Activated CD4-positive, alpha-beta T cell treated with anti-CD3 and anti-CD28 coated beads, Interleukin-2, amount 50 U/mL, for 16 hours (primary cell): ENCODE results near the gene RAB44.
A peak's percentile ranks its signal among the peaks of the same experiment; 100 is the strongest.

Experiments
- DNase-seq: peaks from one replicate; pipeline ENCODE4 v3.0.0-alpha.2; 2020

Gene RAB44

DNA sequence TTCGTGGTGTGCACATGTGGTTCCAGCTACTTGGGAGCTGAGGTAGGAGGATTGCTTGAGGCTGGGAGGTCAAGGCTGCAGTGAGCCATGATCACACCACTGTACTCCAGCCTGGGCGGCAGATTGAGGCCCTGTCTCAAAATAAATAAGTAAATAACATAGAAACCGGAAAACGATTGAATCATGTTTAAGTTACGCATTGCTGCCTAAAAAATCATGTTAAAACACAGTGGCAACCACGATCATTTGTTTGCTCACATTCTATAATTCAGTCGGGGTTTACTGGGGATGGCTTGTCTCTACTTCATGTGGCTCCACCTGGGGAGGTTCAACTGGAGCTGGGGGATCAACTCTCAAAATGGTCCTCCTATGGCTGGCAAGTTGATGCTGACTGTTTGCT, 27.4 kb upstream of the RAB44 start:
- DNase-seq: no peak

DNA sequence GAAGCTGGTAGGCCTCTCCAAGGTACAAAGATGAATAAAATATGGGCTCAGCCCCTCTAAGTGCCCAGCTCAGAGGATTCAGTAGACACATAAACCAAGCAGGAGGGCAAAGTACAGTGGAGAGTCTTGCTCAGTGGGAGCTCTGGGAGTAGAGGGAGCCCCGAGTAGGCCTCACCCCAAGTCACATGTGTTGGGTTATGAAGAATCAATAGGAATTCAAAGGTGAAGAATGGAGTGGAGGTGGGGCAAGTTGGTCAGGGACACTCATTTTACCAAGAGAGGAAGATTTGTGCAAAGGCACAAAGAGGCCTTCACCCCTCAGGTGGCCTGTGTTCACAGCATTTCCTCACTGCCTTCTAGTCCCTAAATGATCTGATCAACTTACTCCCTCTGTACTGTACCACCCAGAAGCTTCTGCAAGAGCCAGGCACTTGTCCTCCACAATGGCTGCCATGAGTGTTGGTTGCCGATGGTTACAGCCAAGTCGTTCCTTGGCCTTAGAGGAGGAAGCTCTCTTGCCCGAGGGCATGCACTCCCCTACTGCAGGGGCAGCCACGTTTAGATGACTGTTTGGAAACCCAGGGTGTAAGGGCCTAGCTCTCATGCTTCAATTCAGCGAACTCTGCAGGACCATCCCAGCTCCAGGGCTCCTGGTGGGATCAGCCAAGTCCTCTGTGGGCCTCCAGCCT, 25.8 kb upstream of the RAB44 start:
- no peak for DNase-seq

DNA sequence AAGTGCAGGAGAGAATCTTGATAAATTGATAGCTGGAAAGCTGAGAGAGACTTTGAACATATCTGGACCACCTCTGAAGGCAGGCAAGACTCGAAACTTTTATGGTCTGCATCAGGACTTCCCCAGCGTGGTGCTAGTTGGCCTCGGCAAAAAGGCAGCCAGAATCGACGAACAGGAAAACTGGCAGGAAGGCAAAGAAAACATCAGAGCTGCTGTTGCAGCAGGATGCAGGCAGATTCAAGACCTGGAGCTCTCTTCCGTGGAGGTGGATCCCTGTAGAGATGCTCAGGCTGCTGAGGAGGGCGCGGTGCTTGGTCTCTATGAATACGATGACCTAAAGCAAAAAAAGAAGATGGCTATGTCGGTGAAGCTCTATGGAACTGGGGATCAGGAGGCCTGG, 23.7 kb upstream of the RAB44 start:
- DNase-seq: no peak

DNA sequence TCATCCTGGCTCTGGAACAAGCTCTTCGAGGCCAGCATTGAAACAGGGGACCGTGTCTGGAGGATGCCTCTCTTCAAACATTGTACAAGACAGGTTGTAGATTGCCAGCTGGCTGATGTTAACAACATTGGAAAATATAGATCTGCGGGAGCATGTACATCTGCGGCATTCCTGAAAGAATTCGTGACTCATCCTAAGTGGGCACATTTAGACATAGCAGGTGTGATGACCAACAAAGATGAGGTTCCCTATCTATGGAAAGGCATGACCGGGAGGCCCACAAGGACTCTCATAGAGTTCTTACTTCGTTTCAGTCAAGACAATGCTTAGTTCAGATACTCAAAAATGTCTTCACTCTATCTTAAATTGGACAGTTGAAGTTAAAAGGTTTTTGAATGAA, 22.7 kb upstream of the RAB44 start:
- no peak for DNase-seq

DNA sequence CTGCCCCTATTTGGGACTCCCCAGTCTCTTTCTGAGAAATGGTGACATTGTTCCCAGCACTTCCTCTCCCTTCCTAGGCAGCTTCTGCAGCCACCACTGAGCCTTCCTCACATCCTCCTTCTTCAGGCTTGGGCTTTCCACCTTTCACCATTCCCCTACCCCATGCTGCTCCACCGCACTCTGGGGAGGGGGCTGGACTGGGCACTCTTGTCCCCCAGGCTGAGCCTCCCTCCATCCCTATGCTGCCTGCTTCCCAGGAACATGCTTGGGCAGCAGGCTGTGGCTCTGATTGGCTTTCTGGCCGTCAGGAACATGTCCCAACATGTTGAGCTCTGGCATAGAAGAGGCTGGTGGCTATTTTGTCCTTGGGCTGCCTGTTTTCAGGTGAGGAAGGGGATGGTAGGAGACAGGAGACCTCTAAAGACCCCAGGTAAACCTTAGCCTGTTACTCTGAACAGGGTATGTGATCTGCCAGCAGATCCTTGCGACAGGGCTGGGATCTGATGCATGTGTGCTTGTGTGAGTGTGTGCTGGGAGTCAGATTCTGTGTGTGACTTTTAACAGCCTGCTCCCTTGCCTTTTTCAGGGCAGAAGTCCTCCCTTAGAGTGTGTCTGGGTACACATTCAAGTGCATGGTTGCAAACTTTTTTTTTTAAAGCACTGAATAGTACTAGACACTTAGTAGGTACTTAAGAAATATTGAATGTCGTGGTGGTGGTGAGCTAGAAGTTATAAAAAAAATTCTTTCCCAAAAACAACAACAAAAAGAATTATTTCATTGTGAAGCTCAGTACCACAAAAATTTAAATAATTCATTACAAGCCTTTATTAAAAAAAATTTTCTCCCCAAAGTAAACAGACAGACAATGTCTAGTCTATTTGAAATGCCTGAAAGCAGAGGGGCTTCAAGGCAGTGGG, 21.2 kb upstream of the RAB44 start:
- DNase-seq: no peak

DNA sequence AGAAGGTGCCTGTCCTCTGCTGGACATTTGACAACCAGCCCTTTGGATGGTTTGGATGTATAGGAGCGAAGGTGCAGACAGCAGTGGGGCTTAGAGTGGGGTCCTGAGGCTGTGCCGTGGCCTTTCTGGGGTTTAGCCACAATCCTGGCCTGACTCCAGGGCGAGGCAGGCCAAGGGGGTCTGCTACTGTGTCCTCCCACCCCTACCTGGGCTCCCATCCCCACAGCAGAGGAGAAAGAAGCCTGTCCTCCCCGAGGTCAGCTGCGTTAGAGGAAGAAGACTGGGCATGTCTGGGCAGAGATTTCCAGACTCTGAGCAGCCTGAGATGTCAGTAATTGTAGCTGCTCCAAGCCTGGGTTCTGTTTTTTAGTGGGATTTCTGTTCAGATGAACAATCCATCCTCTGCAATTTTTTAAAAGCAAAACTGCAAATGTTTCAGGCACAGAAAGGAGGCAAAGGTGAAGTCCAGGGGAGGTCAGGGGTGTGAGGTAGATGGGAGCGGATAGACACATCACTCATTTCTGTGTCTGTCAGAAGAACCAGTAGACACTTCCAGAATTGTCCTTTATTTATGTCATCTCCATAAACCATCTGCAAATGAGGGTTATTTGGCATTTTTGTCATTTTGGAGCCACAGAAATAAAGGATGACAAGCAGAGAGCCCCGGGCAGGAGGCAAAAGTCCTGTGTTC, 20.4 kb upstream of the RAB44 start:
- DNase-seq: no peak

DNA sequence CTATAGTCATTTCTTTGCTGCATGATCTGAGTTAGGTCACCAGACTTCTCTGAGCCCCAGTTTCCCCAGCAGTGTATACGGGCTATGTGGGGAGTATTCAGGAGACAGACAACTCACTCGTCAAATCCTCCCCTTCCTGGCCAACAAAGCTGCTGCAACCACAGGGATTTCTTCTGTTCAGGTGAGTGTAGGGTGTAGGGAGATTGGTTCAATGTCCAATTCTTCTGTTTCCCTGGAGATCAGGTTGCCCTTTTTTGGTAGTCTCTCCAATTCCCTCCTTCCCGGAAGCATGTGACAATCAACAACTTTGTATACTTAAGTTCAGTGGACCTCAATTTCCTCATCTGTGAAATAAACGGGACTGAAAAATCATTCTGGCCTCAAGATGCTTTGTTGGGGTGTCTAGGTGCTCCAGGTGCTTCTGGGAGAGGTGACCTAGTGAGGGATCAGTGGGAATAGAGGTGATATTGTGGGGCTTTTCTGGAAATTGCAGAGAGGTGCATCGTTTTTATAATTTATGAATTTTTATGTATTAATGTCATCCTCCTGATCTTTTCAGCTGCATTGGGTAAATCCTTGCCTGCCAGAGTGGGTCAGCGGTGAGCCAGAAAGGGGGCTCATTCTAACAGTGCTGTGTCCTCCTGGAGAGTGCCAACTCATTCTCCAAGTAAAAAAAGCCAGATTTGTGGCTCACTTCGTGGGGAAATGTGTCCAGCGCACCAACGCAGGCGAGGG, 19.7 kb upstream of the RAB44 start:
- no peak for DNase-seq

DNA sequence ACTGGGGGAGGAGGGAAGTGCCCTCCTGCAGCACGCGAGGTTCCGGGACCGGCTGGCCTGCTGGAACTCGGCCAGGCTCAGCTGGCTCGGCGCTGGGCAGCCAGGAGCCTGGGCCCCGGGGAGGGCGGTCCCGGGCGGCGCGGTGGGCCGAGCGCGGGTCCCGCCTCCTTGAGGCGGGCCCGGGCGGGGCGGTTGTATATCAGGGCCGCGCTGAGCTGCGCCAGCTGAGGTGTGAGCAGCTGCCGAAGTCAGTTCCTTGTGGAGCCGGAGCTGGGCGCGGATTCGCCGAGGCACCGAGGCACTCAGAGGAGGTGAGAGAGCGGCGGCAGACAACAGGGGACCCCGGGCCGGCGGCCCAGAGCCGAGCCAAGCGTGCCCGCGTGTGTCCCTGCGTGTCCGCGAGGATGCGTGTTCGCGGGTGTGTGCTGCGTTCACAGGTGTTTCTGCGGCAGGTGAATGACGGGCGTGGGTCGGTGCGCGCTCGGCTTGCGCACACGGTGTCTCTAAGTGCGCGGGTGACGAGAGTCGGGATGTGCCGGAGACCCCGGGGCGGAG, 19.1 kb upstream of the RAB44 start, which contains the start of gene CDKN1A:
TSS of gene CDKN1A (plus strand) at position 227 of the 555 bp plus-strand sequence. CDS start 5,388 bp downstream, outside the sequence.
- peak; percentile 87 for DNase-seq

DNA sequence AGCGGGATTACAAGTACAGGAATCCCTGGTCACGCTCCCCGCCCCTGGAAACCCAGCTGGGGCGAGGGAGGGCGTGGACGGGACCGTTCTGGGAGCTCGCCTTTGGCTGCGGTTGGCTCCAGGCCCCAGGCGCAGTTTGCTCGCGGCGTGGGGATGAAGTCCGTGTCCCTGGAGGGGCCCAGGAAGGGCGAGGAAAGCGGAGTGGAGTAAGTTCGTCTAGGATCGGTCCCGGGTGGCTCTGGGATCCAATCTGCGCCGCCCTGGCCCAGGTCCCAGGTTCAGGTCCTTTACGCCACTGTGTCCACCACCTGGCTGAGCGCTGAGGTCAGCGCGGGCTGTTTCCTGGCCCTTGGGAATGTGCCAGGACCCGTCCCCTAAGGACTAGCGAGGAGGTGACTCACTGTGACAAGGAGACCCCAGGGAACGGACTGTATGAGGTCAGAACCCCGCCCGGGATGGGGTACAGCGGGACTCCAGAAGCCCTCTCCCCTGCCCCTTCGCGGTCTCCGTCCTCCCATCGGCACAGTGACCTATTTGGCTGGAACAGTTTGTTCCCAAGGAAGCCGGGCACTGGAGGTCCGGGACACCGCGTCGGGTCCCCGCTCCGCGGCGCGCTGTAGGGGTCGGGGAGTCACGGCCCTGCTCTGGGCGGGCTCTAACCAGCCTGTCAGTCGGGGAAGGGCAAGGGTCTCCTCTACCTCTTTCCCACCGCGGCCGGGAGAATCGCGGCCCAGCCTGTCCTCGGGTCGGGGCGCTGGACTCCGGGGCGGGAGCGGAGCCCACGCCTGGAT, 18.4 kb upstream of the RAB44 start:
- DNase-seq: no peak

DNA sequence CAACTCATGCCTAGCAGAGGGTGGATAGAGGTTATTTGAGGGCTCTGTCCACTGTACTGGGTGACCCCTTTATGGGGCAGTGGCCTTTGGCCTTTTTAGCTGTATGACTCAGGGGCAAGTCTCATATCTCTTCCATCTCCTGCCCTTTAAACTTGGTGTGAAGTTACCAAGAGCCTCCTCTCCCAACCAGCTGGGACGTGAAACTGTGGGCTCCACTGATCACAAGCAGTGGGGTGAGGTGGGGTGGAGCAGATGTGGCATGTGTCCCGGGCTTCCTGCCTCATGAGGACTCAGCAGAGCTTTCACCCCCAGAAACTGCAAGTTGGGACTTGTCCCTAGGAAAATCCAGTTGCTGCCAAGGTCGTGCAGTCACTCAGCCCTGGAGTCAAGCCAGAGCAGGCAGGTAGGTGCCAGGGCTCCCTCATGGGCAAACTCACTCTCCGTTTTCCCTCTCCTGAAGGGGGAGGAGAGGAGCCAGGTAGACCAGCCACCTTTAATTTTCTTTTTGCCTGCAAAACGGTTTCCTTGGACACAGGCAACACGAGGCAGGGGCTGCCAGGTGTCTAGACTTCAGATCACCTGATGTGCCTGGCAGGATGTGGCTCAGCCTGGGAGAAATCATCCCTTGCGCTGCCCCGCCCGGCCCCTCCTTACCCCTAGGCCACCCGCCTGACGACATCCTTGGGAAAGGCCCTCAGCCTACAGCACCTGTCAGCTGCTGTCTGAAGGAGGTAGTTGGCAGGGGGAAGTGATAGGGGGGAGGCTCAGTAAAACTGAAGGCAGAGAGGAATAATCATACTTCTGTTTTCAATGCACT, 15.1 kb upstream of the RAB44 start:
- peak; percentile 68 for DNase-seq

DNA sequence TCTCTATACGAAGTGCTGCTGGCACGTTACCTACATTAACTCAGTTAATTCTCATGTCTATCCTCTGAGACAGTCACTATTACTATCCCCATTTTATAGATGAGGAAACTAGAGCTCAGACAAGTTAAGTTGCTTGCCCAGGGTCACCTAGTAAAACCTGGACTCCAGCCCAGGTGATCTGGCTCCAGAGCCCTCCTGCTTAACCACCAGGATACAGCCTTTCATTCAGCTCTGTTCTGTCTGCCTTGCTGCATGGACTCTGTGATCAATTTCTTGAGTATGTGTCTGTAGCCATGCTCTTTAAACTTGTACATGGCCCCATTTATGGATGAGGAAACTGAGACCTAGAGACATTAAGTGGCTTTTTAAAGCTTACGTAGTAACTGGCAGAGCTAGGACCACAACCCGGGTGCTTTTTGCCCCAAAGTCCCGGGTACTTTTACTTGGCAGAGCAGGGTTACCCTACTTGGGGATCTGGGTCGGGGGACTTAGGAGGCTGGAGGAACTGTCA, 14.4 kb upstream of the RAB44 start:
- DNase-seq: no peak

DNA sequence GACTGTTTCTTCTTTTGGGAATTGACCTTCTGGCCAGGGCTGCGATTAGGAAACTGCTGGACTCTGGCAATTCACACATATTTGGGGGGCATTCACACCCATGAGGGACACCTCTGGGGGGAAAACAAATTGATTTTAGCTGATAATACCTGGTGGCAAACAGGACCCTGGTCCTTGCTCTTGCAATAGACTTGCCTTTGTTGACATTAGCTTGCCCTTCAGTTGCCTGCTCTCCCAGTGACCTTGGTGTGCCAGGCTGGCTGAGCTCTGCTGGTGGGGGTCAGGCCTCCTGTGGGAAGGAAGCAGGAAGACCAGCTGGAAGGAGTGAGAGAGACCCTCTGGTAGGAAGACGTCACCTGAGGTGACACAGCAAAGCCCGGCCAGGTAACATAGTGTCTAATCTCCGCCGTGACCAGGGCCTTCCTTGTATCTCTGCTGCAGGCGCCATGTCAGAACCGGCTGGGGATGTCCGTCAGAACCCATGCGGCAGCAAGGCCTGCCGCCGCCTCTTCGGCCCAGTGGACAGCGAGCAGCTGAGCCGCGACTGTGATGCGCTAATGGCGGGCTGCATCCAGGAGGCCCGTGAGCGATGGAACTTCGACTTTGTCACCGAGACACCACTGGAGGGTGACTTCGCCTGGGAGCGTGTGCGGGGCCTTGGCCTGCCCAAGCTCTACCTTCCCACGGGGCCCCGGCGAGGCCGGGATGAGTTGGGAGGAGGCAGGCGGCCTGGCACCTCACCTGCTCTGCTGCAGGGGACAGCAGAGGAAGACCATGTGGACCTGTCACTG, 13.8 kb upstream of the RAB44 start:
- DNase-seq: no peak

DNA sequence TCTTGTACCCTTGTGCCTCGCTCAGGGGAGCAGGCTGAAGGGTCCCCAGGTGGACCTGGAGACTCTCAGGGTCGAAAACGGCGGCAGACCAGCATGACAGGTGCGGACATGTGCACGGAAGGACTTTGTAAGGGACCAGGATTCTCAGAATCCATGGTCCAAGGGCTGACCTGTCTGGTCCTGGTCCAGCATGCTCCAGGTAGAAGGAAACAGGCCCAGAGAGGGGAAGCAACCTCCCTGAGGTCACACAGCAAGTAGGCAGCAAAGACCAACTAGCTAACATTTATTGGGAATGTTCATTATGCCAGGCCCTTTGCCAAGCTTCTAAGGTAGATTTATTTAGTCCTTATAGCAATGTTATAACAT, 13.2 kb upstream of the RAB44 start:
- no peak for DNase-seq

DNA sequence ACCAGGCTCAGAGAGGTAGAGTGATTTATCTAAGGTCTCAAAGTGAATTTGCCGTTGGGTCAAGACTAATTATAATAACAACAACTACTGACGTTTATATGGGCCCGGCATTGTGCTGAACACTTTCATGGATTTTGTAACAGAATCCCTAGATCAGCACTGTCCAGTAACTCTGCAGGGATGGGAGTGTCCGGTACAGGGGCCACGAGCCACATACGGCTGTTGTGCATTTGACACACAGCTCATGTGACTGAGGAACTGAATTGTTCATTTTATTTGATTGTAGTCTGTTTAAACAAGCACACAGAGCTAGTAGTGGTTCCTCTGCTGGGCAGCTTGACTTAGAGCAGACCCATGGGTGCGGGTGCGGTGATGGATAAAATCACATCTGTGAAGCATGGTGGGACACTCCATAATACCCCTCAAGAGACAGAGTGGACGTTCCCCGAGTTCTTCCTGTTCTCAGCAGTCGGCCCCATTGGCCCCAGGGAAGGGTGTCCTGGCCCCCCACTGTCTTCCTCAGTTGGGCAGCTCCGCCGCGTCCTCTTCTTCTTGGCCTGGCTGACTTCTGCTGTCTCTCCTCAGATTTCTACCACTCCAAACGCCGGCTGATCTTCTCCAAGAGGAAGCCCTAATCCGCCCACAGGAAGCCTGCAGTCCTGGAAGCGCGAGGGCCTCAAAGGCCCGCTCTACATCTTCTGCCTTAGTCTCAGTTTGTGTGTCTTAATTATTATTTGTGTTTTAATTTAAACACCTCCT, 12.3 kb upstream of the RAB44 start:
- no peak for DNase-seq

DNA sequence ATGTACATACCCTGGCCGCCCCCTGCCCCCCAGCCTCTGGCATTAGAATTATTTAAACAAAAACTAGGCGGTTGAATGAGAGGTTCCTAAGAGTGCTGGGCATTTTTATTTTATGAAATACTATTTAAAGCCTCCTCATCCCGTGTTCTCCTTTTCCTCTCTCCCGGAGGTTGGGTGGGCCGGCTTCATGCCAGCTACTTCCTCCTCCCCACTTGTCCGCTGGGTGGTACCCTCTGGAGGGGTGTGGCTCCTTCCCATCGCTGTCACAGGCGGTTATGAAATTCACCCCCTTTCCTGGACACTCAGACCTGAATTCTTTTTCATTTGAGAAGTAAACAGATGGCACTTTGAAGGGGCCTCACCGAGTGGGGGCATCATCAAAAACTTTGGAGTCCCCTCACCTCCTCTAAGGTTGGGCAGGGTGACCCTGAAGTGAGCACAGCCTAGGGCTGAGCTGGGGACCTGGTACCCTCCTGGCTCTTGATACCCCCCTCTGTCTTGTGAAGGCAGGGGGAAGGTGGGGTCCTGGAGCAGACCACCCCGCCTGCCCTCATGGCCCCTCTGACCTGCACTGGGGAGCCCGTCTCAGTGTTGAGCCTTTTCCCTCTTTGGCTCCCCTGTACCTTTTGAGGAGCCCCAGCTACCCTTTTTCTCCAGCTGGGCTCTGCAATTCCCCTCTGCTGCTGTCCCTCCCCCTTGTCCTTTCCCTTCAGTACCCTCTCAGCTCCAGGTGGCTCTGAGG, 11.5 kb upstream of the RAB44 start:
- DNase-seq: no peak

DNA sequence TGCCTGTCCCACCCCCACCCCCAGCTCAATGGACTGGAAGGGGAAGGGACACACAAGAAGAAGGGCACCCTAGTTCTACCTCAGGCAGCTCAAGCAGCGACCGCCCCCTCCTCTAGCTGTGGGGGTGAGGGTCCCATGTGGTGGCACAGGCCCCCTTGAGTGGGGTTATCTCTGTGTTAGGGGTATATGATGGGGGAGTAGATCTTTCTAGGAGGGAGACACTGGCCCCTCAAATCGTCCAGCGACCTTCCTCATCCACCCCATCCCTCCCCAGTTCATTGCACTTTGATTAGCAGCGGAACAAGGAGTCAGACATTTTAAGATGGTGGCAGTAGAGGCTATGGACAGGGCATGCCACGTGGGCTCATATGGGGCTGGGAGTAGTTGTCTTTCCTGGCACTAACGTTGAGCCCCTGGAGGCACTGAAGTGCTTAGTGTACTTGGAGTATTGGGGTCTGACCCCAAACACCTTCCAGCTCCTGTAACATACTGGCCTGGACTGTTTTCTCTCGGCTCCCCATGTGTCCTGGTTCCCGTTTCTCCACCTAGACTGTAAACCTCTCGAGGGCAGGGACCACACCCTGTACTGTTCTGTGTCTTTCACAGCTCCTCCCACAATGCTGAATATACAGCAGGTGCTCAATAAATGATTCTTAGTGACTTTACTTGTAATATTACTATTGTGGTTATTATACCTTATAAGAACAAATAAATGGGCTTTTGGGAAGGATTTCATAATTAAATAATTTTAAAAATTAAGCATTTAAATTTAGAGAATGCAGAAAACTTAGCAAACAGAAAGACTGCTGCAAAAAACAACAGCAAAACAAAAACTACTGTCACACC, 10.7 kb upstream of the RAB44 start:
- DNase-seq: no peak

DNA sequence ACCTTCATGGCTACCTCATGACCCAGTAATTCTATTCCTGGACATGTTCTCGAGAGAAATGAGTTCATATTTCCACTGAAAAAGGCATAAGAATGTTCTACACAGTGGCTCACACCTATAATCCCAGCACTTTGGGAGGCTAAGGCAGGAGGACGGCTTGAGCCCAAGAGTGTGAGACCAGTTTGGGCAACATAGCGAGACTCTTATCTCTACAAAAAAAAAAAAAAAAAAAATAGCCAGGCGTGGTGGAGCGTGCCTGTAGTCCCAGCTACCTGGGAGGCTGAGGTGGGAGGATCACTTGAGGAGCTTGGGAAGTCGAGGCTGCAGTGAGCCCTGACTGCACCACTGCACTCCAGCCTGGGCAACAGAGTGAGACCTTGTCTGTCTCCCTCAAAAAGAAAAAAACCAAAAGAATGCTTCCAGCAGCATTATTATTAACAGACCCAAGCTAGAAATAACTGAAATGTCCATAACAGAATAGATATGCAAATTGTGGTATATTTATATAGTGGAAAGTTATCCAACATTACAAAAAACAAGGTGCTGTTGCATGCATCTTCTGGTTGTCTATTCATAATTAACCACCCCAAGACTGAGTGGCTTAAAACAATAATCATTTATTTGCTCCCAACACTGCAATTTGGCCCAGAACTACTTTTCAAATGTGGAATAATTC, 9.4 kb upstream of the RAB44 start:
- no peak for DNase-seq
